ENCODE results near the gene AUTS2.

The AUTS2 gene

DNA sequence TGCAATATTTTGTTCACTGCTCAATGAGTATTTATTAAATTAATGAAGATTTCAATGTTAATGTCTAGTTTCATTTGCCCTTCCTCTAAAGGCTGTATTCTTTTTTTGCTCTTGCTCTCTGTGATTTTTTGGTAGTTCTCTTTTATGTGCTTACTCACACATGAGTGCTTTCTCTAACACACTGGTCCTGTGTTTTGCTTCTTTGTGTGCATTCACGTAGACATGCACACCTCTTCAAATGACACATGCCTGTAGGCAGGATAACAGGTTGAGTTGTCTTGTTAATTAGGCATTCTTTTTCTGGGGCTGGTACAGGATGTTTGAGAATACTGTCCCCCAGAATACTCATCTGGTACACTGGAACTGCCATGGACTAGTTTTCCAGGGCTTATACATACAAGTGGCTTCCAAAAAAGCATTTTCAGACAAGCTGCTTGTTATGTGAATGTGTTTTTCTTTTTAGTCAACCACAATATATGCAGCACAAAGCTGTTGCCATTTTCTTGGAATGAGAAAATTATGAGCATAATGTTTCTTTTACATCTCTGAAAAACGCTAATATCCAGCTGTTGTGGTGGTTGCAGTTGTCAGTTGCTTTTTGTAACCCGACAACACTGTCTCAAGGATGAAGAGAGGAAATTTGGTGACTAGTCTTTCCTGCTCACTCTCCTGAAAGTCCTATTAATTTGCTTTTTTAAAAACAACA is 416.4 kb downstream of the AUTS2 start:
- ChIA-PET CTCF (interaction anchor here (1.2 kb wide), 1 partner anchor 147 kb away, joined by 3 read pairs; no protein-coding TSS in a partner anchor), POLR2A (no interaction called here)
- H3K4me3 ChIP-seq (ENCODE audit: low read depth, low read length): no peak overlapping the region
- TF ChIP-seq, protein P1, sequence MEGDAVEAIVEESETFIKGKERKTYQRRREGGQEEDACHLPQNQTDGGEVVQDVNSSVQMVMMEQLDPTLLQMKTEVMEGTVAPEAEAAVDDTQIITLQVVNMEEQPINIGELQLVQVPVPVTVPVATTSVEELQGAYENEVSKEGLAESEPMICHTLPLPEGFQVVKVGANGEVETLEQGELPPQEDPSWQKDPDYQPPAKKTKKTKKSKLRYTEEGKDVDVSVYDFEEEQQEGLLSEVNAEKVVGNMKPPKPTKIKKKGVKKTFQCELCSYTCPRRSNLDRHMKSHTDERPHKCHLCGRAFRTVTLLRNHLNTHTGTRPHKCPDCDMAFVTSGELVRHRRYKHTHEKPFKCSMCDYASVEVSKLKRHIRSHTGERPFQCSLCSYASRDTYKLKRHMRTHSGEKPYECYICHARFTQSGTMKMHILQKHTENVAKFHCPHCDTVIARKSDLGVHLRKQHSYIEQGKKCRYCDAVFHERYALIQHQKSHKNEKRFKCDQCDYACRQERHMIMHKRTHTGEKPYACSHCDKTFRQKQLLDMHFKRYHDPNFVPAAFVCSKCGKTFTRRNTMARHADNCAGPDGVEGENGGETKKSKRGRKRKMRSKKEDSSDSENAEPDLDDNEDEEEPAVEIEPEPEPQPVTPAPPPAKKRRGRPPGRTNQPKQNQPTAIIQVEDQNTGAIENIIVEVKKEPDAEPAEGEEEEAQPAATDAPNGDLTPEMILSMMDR (IDR thresholded peaks at IDR 0.05; ENCODE audit: insufficient read depth, low read length, missing control alignments): no peak
- DNase-seq (ENCODE audit: low read depth, low spot score): no peak

DNA sequence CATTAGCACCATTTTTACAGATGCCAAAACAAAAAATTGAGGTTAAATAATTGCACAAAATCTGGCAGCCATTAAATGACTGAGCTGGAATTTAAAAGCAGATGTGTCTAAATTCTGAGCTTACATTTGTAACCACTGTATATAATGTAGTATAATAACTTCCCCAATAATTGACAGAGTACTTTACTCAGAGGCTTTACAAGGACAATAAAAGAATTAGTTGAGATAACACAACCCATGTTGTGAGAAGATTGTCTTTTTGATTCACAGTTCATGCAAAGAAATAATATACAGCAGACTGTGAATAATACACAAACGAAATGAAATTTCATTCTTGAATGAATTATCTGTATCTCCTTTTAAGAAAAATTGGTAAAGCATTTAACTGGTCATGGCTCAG is 417.1 kb downstream of the AUTS2 start:
- POLR2A ChIA-PET: no interaction called here
- no peak for DNase-seq (ENCODE audit: low read depth, low spot score)
- CTCF ChIA-PET: interaction anchor here (1.2 kb wide), 1 partner anchor 146 kb away, joined by 3 read pairs; no protein-coding TSS in a partner anchor
- TF ChIP-seq, protein P1 (IDR thresholded peaks at IDR 0.05; ENCODE audit: insufficient read depth, low read length, missing control alignments): no peak
- H3K4me3 ChIP-seq (ENCODE audit: low read depth, low read length): no peak overlapping the region

DNA sequence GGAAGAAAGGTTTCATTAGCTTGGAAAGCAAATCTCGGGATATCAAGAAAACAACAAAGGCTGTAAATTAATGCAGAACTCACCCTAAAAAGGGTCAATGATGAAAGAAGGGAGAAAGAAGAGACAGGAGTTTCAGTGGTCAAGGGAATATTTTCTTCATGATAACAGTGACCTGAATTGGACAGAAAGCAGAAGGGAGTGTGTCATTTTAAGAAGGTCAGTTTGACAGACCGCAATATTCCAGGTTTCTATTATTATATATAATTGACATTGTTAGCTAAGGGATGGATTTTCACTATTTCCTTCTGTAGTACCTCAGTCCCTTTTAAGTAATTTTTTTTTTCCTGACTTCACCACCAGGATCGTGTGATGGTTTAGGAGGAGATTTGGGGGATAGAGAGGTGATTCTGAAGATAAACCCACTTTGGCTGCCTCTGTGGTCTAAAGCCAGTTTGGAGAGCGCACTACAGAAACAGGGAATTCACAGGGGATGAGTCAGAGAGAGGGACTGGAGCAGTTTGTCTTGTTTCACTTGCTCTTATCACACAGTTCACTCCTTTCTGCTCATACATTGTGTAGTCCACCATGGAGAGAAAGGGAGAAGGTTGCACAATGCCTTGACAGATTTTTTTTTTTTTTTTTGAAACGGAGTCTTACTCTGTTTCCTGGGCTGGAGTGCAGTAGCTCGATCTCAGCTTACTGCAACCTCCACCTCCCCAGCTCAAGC is 417.9 kb downstream of the AUTS2 start:
- TF ChIP-seq, protein P1 (IDR thresholded peaks at IDR 0.05; ENCODE audit: insufficient read depth, low read length, missing control alignments): no peak
- peak; percentile 26 for DNase-seq (ENCODE audit: low read depth, low spot score)
- ChIA-PET POLR2A (no interaction called here), CTCF (no interaction called here)
- H3K4me3 ChIP-seq (ENCODE audit: low read depth, low read length): no peak overlapping the region

DNA sequence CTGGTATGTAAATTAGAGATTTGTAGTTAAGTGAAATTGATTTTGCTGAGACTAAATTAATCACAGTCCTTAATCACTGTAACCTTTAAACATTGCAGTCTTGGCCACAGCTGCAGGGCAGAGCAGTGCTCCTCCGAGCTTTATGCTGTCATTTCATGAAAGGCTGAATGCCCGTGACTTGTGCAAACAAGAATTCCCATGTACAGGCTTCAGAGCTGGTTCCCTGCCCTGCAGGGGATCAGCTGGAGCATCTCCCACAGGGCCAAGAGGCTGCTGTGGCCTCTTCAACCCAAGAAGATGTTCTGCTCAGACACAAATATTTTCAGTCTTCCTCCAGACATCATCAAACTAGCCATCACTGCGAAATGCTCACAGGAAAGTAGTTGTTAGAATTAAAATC is 419.1 kb downstream of the AUTS2 start:
- no peak for DNase-seq (ENCODE audit: low read depth, low spot score)
- ChIA-PET POLR2A (no interaction called here), CTCF (no interaction called here)
- H3K4me3 ChIP-seq (ENCODE audit: low read depth, low read length): no peak overlapping the region
- TF ChIP-seq, protein P1 (IDR thresholded peaks at IDR 0.05; ENCODE audit: insufficient read depth, low read length, missing control alignments): no peak

DNA sequence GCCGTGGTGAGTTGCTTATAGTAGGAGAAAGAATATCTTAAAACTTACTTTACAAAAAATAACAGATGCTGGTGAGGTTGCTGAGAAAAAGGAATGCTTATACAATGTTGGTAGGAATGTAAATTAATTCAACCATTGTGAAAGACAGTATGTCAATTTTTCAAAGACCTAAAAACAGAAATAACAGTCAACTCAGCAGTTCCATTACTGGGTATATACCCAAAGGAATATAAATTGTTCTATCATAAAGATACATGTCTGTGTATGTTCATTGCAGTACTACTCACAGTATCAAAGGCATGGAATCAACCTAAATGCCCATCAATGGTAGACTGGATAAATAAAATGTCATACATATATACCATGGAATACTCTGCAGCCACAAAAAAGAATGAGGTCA is 420.4 kb downstream of the AUTS2 start:
- TF ChIP-seq, protein P1 (IDR thresholded peaks at IDR 0.05; ENCODE audit: insufficient read depth, low read length, missing control alignments): no peak
- H3K4me3 ChIP-seq (ENCODE audit: low read depth, low read length): no peak overlapping the region
- DNase-seq (ENCODE audit: low read depth, low spot score): no peak
- ChIA-PET POLR2A (no interaction called here), CTCF (interaction anchor here (1.3 kb wide), 1 partner anchor 22 kb away, joined by 3 read pairs; no protein-coding TSS in a partner anchor)

GRCh38 chr7:70027867-70028266 is 429.6 kb downstream of the AUTS2 start:
- ChIA-PET POLR2A (interaction anchor here (0.5 kb wide), 1 partner anchor 68 kb away, joined by 5 read pairs; no protein-coding TSS in a partner anchor), CTCF (interaction anchor here (1.9 kb wide), 1 partner anchor 10 kb away, joined by 6 read pairs; no protein-coding TSS in a partner anchor)
- DNase-seq (ENCODE audit: low read depth, low spot score): no peak
- H3K4me3 ChIP-seq (ENCODE audit: low read depth, low read length): no peak overlapping the region
- TF ChIP-seq, protein P1 (IDR thresholded peaks at IDR 0.05; ENCODE audit: insufficient read depth, low read length, missing control alignments): no peak
